OCI-LY1 (cell line): ENCODE results near the gene TBL2.

Source experiments
- H2AFZ ChIP-seq: fragments of 200-600 bp; sonication (generic), shearing (Covaris generic); 2 replicates; pipeline ENCODE4 v1.6.0; 2014; ENCODE audit warnings: antibody characterized with exemption, mild to moderate bottlenecking, low read length
- H3F3A ChIP-seq: fragments of 200-600 bp; sonication (generic), shearing (Covaris generic); 2 replicates; pipeline ENCODE4 v1.6.0; 2014; ENCODE audit warnings: mild to moderate bottlenecking, antibody characterized with exemption, low read length, moderate library complexity; ENCODE audit not compliant: insufficient read depth
- H3K27ac ChIP-seq: fragments of 200-600 bp; sonication (generic); 2 replicates; pipeline ENCODE4 v1.5.1; 2014; ENCODE audit warnings: low read length, mixed run types, mild to moderate bottlenecking, low read depth; ENCODE audit not compliant: poor library complexity, severe bottlenecking
- H3K27me3 ChIP-seq: fragments of 200-600 bp; sonication (generic); 2 replicates; pipeline ENCODE4 v1.6.0; 2014; ENCODE audit warnings: antibody characterized with exemption, mild to moderate bottlenecking, low read length, moderate library complexity; ENCODE audit not compliant: insufficient read depth
- H3K36me3 ChIP-seq: fragments of 200-600 bp; sonication (generic); 2 replicates; pipeline ENCODE4 v1.6.1; 2014; ENCODE audit warnings: mild to moderate bottlenecking, antibody characterized with exemption, low read length, moderate library complexity, mixed read lengths; ENCODE audit not compliant: insufficient read depth
- H3K4me1 ChIP-seq: fragments of 200-600 bp; sonication (generic); 2 replicates; pipeline ENCODE4 v1.5.1; 2014; ENCODE audit warnings: mild to moderate bottlenecking, low read length, moderate library complexity; ENCODE audit not compliant: insufficient read depth, severe bottlenecking
- H3K4me2 ChIP-seq: fragments of 200-600 bp; sonication (generic), shearing (Covaris generic); 2 replicates; pipeline ENCODE4 v1.6.1; 2014; ENCODE audit warnings: low read length
- H3K4me3 ChIP-seq: fragments of 200-600 bp; sonication (generic); 2 replicates; pipeline ENCODE4 v1.5.1; 2014; ENCODE audit warnings: low read length, low read depth, mild to moderate bottlenecking, mixed read lengths; ENCODE audit not compliant: poor library complexity, severe bottlenecking
- H3K79me2 ChIP-seq: fragments of 200-600 bp; shearing (Covaris generic); 2 replicates; pipeline ENCODE4 v1.6.1; 2016; ENCODE audit warnings: mixed run types, low read length, mixed read lengths; ENCODE audit not compliant: insufficient read depth
- H3K9ac ChIP-seq: fragments of 200-600 bp; sonication (generic), shearing (Covaris generic); 2 replicates; pipeline ENCODE4 v1.6.1; 2014; ENCODE audit warnings: mild to moderate bottlenecking, low read length, mixed read lengths
- H3K9me2 ChIP-seq: fragments of 200-600 bp; sonication (generic), shearing (Covaris generic); 2 replicates; pipeline ENCODE4 v1.6.1; 2014; ENCODE audit warnings: low read depth, mild to moderate bottlenecking, low read length, mixed read lengths
- H3K9me3 ChIP-seq: fragments of 200-600 bp; shearing (Covaris generic); 2 replicates; pipeline ENCODE4 v1.6.1; 2014; ENCODE audit warnings: low read length, mixed read lengths
- H4K20me1 ChIP-seq: fragments of 200-600 bp; sonication (generic), shearing (Covaris generic); 2 replicates; pipeline ENCODE4 v1.6.0; 2016; ENCODE audit warnings: mild to moderate bottlenecking, low read length; ENCODE audit not compliant: insufficient read depth
- EZH2 ChIP-seq: fragments of 200-600 bp; sonication (generic), shearing (Covaris generic); IDR thresholded peaks from 2 replicates; pipeline ENCODE4 v1.8.0; 2017; ENCODE audit warnings: borderline replicate concordance, mixed run types, mild to moderate bottlenecking, antibody characterized with exemption, low read length, moderate library complexity, mixed read lengths
- TF ChIP-seq, protein P1 (sequence below): fragments of 200-600 bp; sonication (generic), shearing (Covaris generic); IDR thresholded peaks from 2 replicates; pipeline ENCODE4 v1.5.1; 2017; ENCODE audit warnings: mild to moderate bottlenecking, antibody characterized with exemption, low read length, moderate library complexity, mixed read lengths

Gene TBL2

DNA sequence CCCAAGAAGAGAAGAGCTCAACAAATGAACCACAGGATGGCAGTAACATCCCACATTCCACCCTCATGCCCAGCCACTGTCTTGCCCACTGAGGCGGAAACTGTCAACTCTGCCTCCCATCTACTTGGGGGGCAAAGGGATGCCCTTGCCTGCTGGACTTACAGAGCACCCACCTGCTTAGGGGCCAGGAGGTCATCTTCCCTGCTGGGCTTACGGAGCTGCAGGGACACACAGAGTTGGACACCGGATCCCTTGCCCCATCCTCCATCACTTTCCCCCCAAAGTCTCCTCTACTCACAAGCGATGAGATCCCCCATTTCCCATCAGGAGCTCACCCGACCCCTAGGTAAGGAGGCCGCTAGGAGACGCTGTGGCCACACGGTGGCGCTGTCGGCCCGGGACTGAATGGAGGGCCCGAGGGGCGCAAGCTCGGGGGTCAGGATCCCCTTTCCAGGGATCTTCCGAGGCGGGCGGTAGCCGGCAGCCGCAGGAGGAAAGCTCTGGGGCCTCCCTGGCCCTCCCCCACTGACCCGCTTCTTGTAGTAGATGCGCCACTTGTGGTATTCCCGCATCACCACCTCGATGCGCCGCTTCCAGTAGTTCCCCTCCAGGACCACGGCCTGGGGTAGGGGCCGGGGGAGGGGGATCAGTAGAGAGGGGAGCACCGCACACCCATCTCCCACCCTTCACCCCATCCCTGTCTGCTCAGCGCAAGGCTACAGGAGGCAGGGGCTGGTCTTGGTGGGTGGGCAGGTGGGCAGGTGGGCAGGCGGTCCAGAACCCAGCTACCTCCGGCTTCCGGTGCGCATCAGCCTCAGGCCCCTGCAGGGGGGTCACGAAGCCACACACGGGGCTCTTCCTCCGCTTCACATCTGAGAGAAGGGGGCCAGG lies 28.7 kb upstream of the TBL2 start:
- Histone ChIP-seq H3K9ac (no peak overlapping the region), H3K36me3 (no peaks in the 10 kb centered on the region), H3K27ac (no peak overlapping the region), H2AFZ (no peak overlapping the region), H3K79me2 (no peaks in the 10 kb centered on the region), H3K27me3 (peaks cover 5% of the 10 kb centered on the region; the same call in 1 of the 2 replicates), H3K4me2 (no peak overlapping the region), H3K4me1 (no peaks in the 10 kb centered on the region), H3K9me2 (no peaks in the 10 kb centered on the region), H3K4me3 (no peak overlapping the region), H4K20me1 (no peaks in the 10 kb centered on the region), H3F3A (no peaks in the 10 kb centered on the region), H3K9me3 (no peaks in the 10 kb centered on the region)
- TF ChIP-seq EZH2 = no peak
- TF ChIP-seq, protein P1, sequence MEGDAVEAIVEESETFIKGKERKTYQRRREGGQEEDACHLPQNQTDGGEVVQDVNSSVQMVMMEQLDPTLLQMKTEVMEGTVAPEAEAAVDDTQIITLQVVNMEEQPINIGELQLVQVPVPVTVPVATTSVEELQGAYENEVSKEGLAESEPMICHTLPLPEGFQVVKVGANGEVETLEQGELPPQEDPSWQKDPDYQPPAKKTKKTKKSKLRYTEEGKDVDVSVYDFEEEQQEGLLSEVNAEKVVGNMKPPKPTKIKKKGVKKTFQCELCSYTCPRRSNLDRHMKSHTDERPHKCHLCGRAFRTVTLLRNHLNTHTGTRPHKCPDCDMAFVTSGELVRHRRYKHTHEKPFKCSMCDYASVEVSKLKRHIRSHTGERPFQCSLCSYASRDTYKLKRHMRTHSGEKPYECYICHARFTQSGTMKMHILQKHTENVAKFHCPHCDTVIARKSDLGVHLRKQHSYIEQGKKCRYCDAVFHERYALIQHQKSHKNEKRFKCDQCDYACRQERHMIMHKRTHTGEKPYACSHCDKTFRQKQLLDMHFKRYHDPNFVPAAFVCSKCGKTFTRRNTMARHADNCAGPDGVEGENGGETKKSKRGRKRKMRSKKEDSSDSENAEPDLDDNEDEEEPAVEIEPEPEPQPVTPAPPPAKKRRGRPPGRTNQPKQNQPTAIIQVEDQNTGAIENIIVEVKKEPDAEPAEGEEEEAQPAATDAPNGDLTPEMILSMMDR = peak; percentile 99

DNA sequence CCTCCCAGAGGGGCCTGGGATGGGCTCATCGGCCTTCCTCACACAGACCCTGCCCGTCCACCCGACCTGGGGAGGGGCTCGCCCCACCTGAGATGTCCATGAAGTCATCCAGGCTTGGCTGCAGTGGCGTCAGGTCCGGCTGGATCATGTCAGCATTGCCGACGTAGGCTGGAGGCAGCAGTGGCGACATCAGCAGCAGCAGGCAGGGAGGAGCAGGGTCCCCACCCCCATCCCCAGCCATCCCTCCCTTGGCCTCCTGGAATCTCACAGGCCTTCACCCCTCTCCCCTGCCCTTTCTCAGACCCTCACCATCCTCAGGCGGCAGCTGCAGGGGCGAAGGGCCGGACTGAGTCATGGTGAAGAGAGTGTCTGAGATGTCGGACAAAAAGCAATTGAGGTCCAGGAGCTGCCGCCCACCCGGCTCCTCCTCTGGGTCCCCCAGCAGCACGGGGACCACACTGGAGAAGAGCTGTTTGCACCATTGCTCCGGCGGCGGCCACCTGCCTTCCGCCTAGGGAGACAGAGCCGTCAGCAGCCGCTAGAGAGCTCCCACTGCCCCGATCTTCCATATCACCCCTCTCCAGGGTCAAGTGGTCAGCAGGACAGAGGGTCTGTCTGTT lies 27.3 kb upstream of the TBL2 start:
- H3F3A ChIP-seq = no peaks in the 10 kb centered on the region
- no peak overlapping the region for H3K4me2 ChIP-seq
- H2AFZ ChIP-seq = no peak overlapping the region
- no peaks in the 10 kb centered on the region for H4K20me1 ChIP-seq
- H3K27me3 ChIP-seq = peaks cover 5% of the 10 kb centered on the region; the same call in 1 of the 2 replicates
- no peak for TF ChIP-seq EZH2
- TF ChIP-seq, protein P1 = no peak
- no peak overlapping the region for H3K9ac ChIP-seq
- no peak overlapping the region for H3K4me3 ChIP-seq
- H3K9me3 ChIP-seq = no peaks in the 10 kb centered on the region
- no peak overlapping the region for H3K27ac ChIP-seq
- no peaks in the 10 kb centered on the region for H3K79me2 ChIP-seq
- no peaks in the 10 kb centered on the region for H3K36me3 ChIP-seq
- H3K4me1 ChIP-seq = no peaks in the 10 kb centered on the region
- H3K9me2 ChIP-seq = no peaks in the 10 kb centered on the region

DNA sequence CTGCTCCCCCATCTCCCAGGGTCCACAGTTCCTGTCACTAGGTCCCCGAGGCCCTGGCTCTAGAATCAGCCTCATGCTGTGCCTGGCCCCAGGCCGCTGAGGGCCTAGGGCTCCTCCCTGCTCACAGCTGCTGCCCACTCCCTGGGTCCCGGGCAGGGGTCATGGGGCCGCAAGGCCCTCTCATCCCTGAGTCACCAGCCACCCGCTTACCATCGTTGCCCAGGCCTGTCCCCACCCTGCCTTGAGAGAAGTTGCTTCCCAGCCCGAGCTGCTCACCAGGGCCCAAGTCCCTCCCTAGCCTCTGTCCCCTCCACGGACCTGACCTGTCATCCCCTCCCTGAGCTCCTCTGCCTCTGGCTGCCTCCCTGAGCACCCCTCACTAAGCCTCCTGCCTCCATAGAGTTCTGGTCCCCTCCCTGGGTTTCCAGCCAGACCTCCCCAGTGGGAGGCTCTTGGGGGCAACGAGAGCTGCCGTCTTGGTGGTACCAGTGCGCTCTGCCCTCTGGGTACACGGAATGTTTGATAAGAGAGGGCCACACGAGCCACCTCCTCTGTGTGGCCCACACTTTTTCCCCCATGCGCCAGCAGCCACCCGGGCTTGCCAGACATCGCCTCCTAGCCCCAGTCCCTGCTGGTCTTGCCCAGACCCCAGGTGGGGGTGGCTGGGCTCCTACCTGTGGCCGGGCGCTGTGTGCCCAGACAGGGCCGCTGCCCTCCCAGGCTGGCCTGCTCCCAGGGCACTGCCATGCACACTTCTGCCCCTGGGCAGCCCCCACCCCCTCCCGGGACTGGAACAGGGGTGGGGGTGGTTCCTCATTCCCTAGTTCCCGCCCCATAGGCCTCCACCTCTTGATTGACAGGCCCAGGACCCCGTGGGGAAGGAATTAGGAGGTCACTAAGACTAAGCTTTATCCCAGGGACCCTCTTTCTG lies 24.6 kb upstream of the TBL2 start:
- Histone ChIP-seq H3K79me2 (no peaks in the 10 kb centered on the region), H3K4me3 (no peak overlapping the region), H2AFZ (no peak overlapping the region), H3K4me1 (no peaks in the 10 kb centered on the region), H3F3A (no peaks in the 10 kb centered on the region), H4K20me1 (no peaks in the 10 kb centered on the region), H3K4me2 (no peak overlapping the region), H3K9ac (no peak overlapping the region), H3K27ac (no peak overlapping the region), H3K36me3 (no peaks in the 10 kb centered on the region), H3K9me3 (no peaks in the 10 kb centered on the region), H3K9me2 (no peaks in the 10 kb centered on the region), H3K27me3 (peaks cover 11% of the 10 kb centered on the region)
- TF ChIP-seq EZH2 = no peak
- TF ChIP-seq, protein P1 = no peak
